GM23338 (cell line): ENCODE results near the gene KLK1. TPM values are rescaled to one million over a fixed set of nuclear protein-coding genes. Genes with fewer than 3 reads are reported as not detected.

ENCODE experiments used
- ATAC-seq: fragments of 200-7000 bp; cut with Tn5 transposase; 3 replicates; pipeline ENCODE4 v1.9.1; 2020
- DNase-seq: peaks from one replicate; pipeline ENCODE4 v3.0.0-alpha.2; 2015; ENCODE audit warnings: low spot score
- H2AFZ ChIP-seq: fragments of 200-600 bp; sonication (generic); 2 replicates; pipeline ENCODE4 v1.8.0; 2016; ENCODE audit warnings: antibody characterized with exemption, mild to moderate bottlenecking, moderate library complexity
- H3F3A ChIP-seq: fragments of 200-600 bp; sonication (generic); replicated peaks from 2 replicates; pipeline ENCODE4 v1.8.0; 2017; ENCODE audit warnings: antibody characterized with exemption, mixed run types, low read depth
- H3K27ac ChIP-seq: fragments of 200-600 bp; sonication (generic); 2 replicates; pipeline ENCODE4 v1.6.1; 2016; ENCODE audit warnings: low read depth
- H3K27me3 ChIP-seq: fragments of 200-600 bp; sonication (generic); 2 replicates; pipeline ENCODE4 v1.8.0; 2016; ENCODE audit warnings: mild to moderate bottlenecking, mixed run types, moderate library complexity; ENCODE audit not compliant: insufficient read depth
- H3K36me3 ChIP-seq: fragments of 200-600 bp; sonication (generic); 2 replicates; pipeline ENCODE4 v1.8.0; 2016; ENCODE audit warnings: mild to moderate bottlenecking; ENCODE audit not compliant: insufficient read depth
- H3K4me1 ChIP-seq: fragments of 200-600 bp; sonication (generic); 2 replicates; pipeline ENCODE4 v1.8.0; 2016; ENCODE audit warnings: mild to moderate bottlenecking, moderate library complexity; ENCODE audit not compliant: insufficient read depth
- H3K4me2 ChIP-seq: fragments of 200-600 bp; sonication (generic); 2 replicates; pipeline ENCODE4 v1.7.1; 2017; ENCODE audit warnings: mixed run types
- H3K4me3 ChIP-seq: fragments of 200-600 bp; sonication (generic); 2 replicates; pipeline ENCODE4 v1.6.1; 2016; ENCODE audit warnings: mixed run types
- H3K79me2 ChIP-seq: fragments of 200-600 bp; sonication (generic); replicated peaks from 2 replicates; pipeline ENCODE4 v1.8.0; 2017; ENCODE audit warnings: mild to moderate bottlenecking; ENCODE audit not compliant: insufficient read depth
- H3K9me2 ChIP-seq: fragments of 200-600 bp; sonication (generic); 2 replicates; pipeline ENCODE4 v1.8.0; 2017; ENCODE audit not compliant: insufficient read depth
- H4K20me1 ChIP-seq: fragments of 200-600 bp; sonication (generic); replicated peaks from 2 replicates; pipeline ENCODE4 v1.8.0; 2017; ENCODE audit warnings: mild to moderate bottlenecking; ENCODE audit not compliant: insufficient read depth
- H3K27ac Mint-ChIP-seq: 2 replicates; pipeline ENCODE4 v1.8.0; 2020; ENCODE audit warnings: inconsistent platforms, mild to moderate bottlenecking, moderate library complexity, mixed read lengths
- H3K27me3 Mint-ChIP-seq: 3 replicates; pipeline ENCODE4 v1.8.0; 2022; ENCODE audit warnings: low read depth, mild to moderate bottlenecking, moderate library complexity, mixed read lengths, inconsistent platforms; ENCODE audit not compliant: insufficient read depth, poor library complexity
- H3K36me3 Mint-ChIP-seq: 3 replicates; pipeline ENCODE4 v1.8.0; 2021; ENCODE audit warnings: low read depth, mild to moderate bottlenecking, inconsistent platforms, moderate library complexity, mixed read lengths
- H3K4me1 Mint-ChIP-seq: 3 replicates; pipeline ENCODE4 v1.8.0; 2020; ENCODE audit warnings: mild to moderate bottlenecking, inconsistent platforms, mixed read lengths
- H3K4me3 Mint-ChIP-seq: 3 replicates; pipeline ENCODE4 v1.8.0; 2021; ENCODE audit warnings: moderate library complexity, mild to moderate bottlenecking, inconsistent platforms, mixed read lengths
- H3K9me3 Mint-ChIP-seq: 3 replicates; pipeline ENCODE4 v1.8.0; 2020; ENCODE audit warnings: moderate library complexity, mild to moderate bottlenecking, inconsistent platforms, mixed read lengths
- CREB1 ChIP-seq: fragments of 250-450 bp; sonication (Bioruptor Pico); IDR thresholded peaks from 2 replicates; pipeline ENCODE4 v1.5.0; 2020; ENCODE audit warnings: low read depth, mild to moderate bottlenecking, moderate library complexity
- CTCF ChIP-seq, 2 experiments: fragments of 200-600 bp in 1 of 2; sonication (generic) in 1 of 2; conservative IDR thresholded peaks; 2 replicates each; pipeline versions ENCODE4 v1.5.1 to v1.6.1; 2016 to 2017; ENCODE audit warnings: antibody characterized with exemption in 2 of 2, low read depth in 2 of 2, mild to moderate bottlenecking in 2 of 2, moderate library complexity in 1 of 2
- ETS1 ChIP-seq: IDR thresholded peaks from 2 replicates; pipeline ENCODE4 v1.6.1; 2016; ENCODE audit warnings: antibody characterized with exemption
- NANOG ChIP-seq: IDR thresholded peaks from 2 replicates; pipeline ENCODE4 v1.6.1; 2016; ENCODE audit warnings: antibody characterized with exemption, borderline replicate concordance
- POLR2AphosphoS5 ChIP-seq: IDR thresholded peaks from 2 replicates; pipeline ENCODE4 v1.6.1; 2016; ENCODE audit warnings: antibody characterized with exemption, low read depth
- ZNF114 ChIP-seq: fragments of 250-450 bp; sonication (Bioruptor Pico); IDR thresholded peaks from 2 replicates; pipeline ENCODE4 v1.5.0; 2020; ENCODE audit warnings: mild to moderate bottlenecking, moderate library complexity
- ZNF462 ChIP-seq: fragments of 250-450 bp; sonication (Bioruptor Pico); IDR thresholded peaks from 2 replicates; pipeline ENCODE4 v1.5.0; 2020; ENCODE audit warnings: mild to moderate bottlenecking, moderate library complexity
- polyA plus RNA-seq: library from polyadenylated mRNA; unstranded; fragments of >200 nt; fragmentation: Nextera tagmentation; extraction: Ambion mirVana; gene quantifications from 2 replicates; pipeline ENCODE4 v1.2.1, GENCODE V29; 2016
- total RNA-seq: library from RNA; depleted of rRNA; stranded (reverse); fragments of >200 nt; shearing (Covaris generic); gene quantifications from 2 replicates; pipeline ENCODE4 v1.2.3, GENCODE V29; 2014
- TF ChIP-seq, protein P1 (sequence below): IDR thresholded peaks from one replicate; pipeline ENCODE4 v1.6.1; 2018; ENCODE audit warnings: antibody characterized with exemption; ENCODE audit not compliant: unreplicated experiment

KLK1 gene
- total and polyA plus RNA-seq, 2 experiments from 2014 or later = 0.31 to 3.0 TPM

DNA sequence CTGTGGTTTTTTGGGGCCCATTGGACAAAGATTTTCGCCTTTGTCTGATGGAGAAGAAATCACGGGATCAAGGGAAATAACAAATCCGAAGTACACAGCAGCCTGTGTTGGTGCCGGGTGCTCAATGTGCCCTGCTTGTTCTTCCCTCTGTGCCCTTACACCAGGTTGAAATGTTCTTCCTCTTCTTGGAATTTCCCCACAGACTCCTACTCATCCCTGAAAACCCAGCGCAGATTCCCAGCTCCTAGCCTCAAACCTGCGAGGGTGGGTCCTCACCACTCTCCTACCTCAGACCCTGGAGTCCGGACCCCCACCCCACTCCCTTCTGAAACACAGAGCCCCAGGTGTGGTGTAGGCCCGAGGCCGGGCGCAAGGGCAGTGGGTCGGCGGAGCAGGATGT lies 38.3 kb downstream of the KLK1 start:
- no peaks in the 10 kb centered on the region for H3K4me1 Mint-ChIP-seq
- H3K79me2 ChIP-seq = no peaks in the 10 kb centered on the region
- H3K9me2 ChIP-seq = no peaks in the 10 kb centered on the region
- H3K9me3 Mint-ChIP-seq = peaks cover 59% of the 10 kb centered on the region
- H2AFZ ChIP-seq = no peak overlapping the region
- H3K36me3 ChIP-seq = no peaks in the 10 kb centered on the region
- no peaks in the 10 kb centered on the region for H3F3A ChIP-seq
- H3K27ac Mint-ChIP-seq = no peak overlapping the region
- no peak for DNase-seq
- no peak overlapping the region for H3K4me3 Mint-ChIP-seq
- H4K20me1 ChIP-seq = no peaks in the 10 kb centered on the region
- ATAC-seq = no peak
- TF ChIP-seq ETS1 (no peak), ZNF114 (no peak)
- H3K4me1 ChIP-seq = no peaks in the 10 kb centered on the region
- H3K4me3 ChIP-seq = no peak overlapping the region
- H3K36me3 Mint-ChIP-seq = peaks cover 11% of the 10 kb centered on the region
- peaks cover 9% of the 10 kb centered on the region; the same call in 1 of the 2 replicates for H3K27me3 ChIP-seq
- H3K27me3 Mint-ChIP-seq = peaks cover 14% of the 10 kb centered on the region
- H3K27ac ChIP-seq = no peak overlapping the region
- H3K4me2 ChIP-seq = no peak overlapping the region

- peaks cover 66% of the 10 kb centered on the region for H3K9me3 Mint-ChIP-seq
- H3K27me3 Mint-ChIP-seq = peaks cover 14% of the 10 kb centered on the region
- DNase-seq = no peak
- TF ChIP-seq POLR2AphosphoS5 (no peak), CREB1 (no peak), CTCF (conservative IDR thresholded peaks at IDR 0.05; ENCODE audit: low read depth in 2 of 2) (no peak), NANOG (no peak), ETS1 (no peak), ZNF114 (no peak), ZNF462 (no peak)
- TF ChIP-seq, protein P1, sequence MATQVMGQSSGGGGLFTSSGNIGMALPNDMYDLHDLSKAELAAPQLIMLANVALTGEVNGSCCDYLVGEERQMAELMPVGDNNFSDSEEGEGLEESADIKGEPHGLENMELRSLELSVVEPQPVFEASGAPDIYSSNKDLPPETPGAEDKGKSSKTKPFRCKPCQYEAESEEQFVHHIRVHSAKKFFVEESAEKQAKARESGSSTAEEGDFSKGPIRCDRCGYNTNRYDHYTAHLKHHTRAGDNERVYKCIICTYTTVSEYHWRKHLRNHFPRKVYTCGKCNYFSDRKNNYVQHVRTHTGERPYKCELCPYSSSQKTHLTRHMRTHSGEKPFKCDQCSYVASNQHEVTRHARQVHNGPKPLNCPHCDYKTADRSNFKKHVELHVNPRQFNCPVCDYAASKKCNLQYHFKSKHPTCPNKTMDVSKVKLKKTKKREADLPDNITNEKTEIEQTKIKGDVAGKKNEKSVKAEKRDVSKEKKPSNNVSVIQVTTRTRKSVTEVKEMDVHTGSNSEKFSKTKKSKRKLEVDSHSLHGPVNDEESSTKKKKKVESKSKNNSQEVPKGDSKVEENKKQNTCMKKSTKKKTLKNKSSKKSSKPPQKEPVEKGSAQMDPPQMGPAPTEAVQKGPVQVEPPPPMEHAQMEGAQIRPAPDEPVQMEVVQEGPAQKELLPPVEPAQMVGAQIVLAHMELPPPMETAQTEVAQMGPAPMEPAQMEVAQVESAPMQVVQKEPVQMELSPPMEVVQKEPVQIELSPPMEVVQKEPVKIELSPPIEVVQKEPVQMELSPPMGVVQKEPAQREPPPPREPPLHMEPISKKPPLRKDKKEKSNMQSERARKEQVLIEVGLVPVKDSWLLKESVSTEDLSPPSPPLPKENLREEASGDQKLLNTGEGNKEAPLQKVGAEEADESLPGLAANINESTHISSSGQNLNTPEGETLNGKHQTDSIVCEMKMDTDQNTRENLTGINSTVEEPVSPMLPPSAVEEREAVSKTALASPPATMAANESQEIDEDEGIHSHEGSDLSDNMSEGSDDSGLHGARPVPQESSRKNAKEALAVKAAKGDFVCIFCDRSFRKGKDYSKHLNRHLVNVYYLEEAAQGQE = no peak
Observed at GRCh38 chr19:50784710-50785109, 38.9 kb downstream of the KLK1 start.

More at GRCh38 chr19:50784710-50785109, 38.9 kb downstream of the KLK1 start:
- no peak overlapping the region for H3K4me3 Mint-ChIP-seq
- Histone ChIP-seq H3K79me2 (no peaks in the 10 kb centered on the region), H2AFZ (no peak overlapping the region), H3K27ac (no peak overlapping the region), H3K4me3 (no peak overlapping the region), H3K4me1 (no peaks in the 10 kb centered on the region), H3K27me3 (peaks cover 15% of the 10 kb centered on the region; the same call in 1 of the 2 replicates), H4K20me1 (no peaks in the 10 kb centered on the region), H3K36me3 (no peaks in the 10 kb centered on the region), H3K9me2 (no peaks in the 10 kb centered on the region), H3F3A (no peaks in the 10 kb centered on the region), H3K4me2 (no peak overlapping the region)
- no peak for ATAC-seq
- peaks cover 11% of the 10 kb centered on the region for H3K36me3 Mint-ChIP-seq
- no peak overlapping the region for H3K27ac Mint-ChIP-seq
- no peaks in the 10 kb centered on the region for H3K4me1 Mint-ChIP-seq
